ENCODE measurements around the gene PHKA2.
A peak's percentile ranks its signal among the peaks of the same experiment; 100 is the strongest.
"Not testable (repeated sequence)": the region's sequence is repeated elsewhere in the genome, so short reads cannot be mapped to it uniquely, and the experiment has no call there.

PHKA2 gene

GRCh38 chrX:18856645-18856997, 127.3 kb downstream of the PHKA2 start:
- DNase-seq (ENCODE audit: low spot score in 2 of 2) (no peak), ATAC-seq (replicated peaks; ENCODE audit: extremely low read depth, poor library complexity, severe bottlenecking) (no peak)
- peaks cover 3% of the 10 kb centered on the region for H3K36me3 Mint-ChIP-seq (ENCODE audit: insufficient read depth)
- H3K27ac Mint-ChIP-seq (ENCODE audit: low read depth): peak overlapping the region; percentile 13
- H3K27me3 Mint-ChIP-seq: no peaks in the 10 kb centered on the region
- no peaks in the 10 kb centered on the region for H3K9me3 Mint-ChIP-seq
- no peak overlapping the region for H3K4me3 Mint-ChIP-seq
- peaks cover 12% of the 10 kb centered on the region for H3K4me1 Mint-ChIP-seq

- DNase-seq (ENCODE audit: low spot score in 2 of 2) (no peak), ATAC-seq (replicated peaks; ENCODE audit: extremely low read depth, poor library complexity, severe bottlenecking) (no peak)
- Mint-ChIP-seq H3K27me3 (no peaks in the 10 kb centered on the region), H3K4me3 (no peak overlapping the region), H3K36me3 (ENCODE audit: insufficient read depth) (peaks cover 3% of the 10 kb centered on the region), H3K4me1 (peaks cover 12% of the 10 kb centered on the region), H3K27ac (ENCODE audit: low read depth) (peak overlapping the region; percentile 13), H3K9me3 (no peaks in the 10 kb centered on the region)
These were observed 127.8 kb downstream of the PHKA2 start for GRCh38 chrX:18855919-18856644.

- H3K27ac Mint-ChIP-seq (ENCODE audit: low read depth); H3K9me3 Mint-ChIP-seq; H3K36me3 Mint-ChIP-seq (ENCODE audit: insufficient read depth); H3K4me1 Mint-ChIP-seq; ATAC-seq (replicated peaks; ENCODE audit: extremely low read depth, poor library complexity, severe bottlenecking); H3K4me3 Mint-ChIP-seq; DNase-seq (ENCODE audit: low spot score in 2 of 2); H3K27me3 Mint-ChIP-seq: not testable (repeated sequence)
These were observed 136.0 kb downstream of the PHKA2 start for GRCh38 chrX:18847901-18848300.
